ENCODE data around the gene ANGPTL2. TPM values are rescaled to one million over a fixed set of nuclear protein-coding genes. Genes with fewer than 3 reads are reported as not detected.

ANGPTL2 gene
- total RNA-seq, 6 donors from 2014 or later = 3.9 to 26.0 (median 7.9) TPM

GRCh38 chr9:127113191-127113972, 9.1 kb downstream of the ANGPTL2 start:
- H3K4me3 ChIP-seq = no peak overlapping the region
- no peak overlapping the region for H3K27ac ChIP-seq
- TF ChIP-seq CTCF (IDR thresholded peaks at IDR 0.05) (no peak), POLR2AphosphoS5 (IDR thresholded peaks at IDR 0.05) (no peak), EP300 (IDR thresholded peaks at IDR 0.05) (no peak), POLR2A (IDR thresholded peaks at IDR 0.05) (no peak)
- DNase-seq (no peak), ATAC-seq (ENCODE audit: low FRiP score in 2 of 2) (no peak)
- 55 to 66% methylated on average over 10 of the region's 10 CpGs for WGBS, 2 donors
- H3K4me1 ChIP-seq = peaks cover 19 to 27% (median 22%) of the 10 kb centered on the region in 4 donors
- peaks cover 0 to 4% (median 0%) of the 10 kb centered on the region in 4 donors for H3K36me3 ChIP-seq
- no peaks in the 10 kb centered on the region for H3K9me3 ChIP-seq
- no peaks in the 10 kb centered on the region for H3K27me3 ChIP-seq

GRCh38 chr9:127112735-127113161, 9.7 kb downstream of the ANGPTL2 start:
- ATAC-seq (ENCODE audit: low FRiP score in 2 of 2) = peak in 1 of 2 donors; percentile 46
- TF ChIP-seq CTCF (IDR thresholded peaks at IDR 0.05) = no peak
- no peak for TF ChIP-seq POLR2AphosphoS5 (IDR thresholded peaks at IDR 0.05)
- no peak for TF ChIP-seq POLR2A (IDR thresholded peaks at IDR 0.05)
- no peak for TF ChIP-seq EP300 (IDR thresholded peaks at IDR 0.05)
- no peaks in the 10 kb centered on the region for H3K9me3 ChIP-seq
- no peak overlapping the region for H3K4me3 ChIP-seq
- H3K27me3 ChIP-seq = no peaks in the 10 kb centered on the region
- H3K36me3 ChIP-seq = peaks cover 0 to 10% (median 0%) of the 10 kb centered on the region in 4 donors
- peaks cover 20 to 27% (median 24%) of the 10 kb centered on the region in 4 donors for H3K4me1 ChIP-seq
- 62 to 75% methylated on average over 3 of the region's 3 CpGs for WGBS, 2 donors
- no peak for DNase-seq
- no peak overlapping the region for H3K27ac ChIP-seq

GRCh38 chr9:127112056-127112455, 10.4 kb downstream of the ANGPTL2 start:
- H3K27ac ChIP-seq = no peak overlapping the region
- no peaks in the 10 kb centered on the region for H3K27me3 ChIP-seq
- no peaks in the 10 kb centered on the region for H3K9me3 ChIP-seq
- 11 to 58% methylated on average over 3 to 6 of the region's 7 CpGs for WGBS, 2 donors
- H3K36me3 ChIP-seq = peaks cover 0 to 10% (median 0%) of the 10 kb centered on the region in 4 donors
- DNase-seq (no peak), ATAC-seq (ENCODE audit: low FRiP score in 2 of 2) (peak; percentile 2 to 68)
- TF ChIP-seq POLR2A (IDR thresholded peaks at IDR 0.05) = no peak
- no peak for TF ChIP-seq EP300 (IDR thresholded peaks at IDR 0.05)
- TF ChIP-seq CTCF (IDR thresholded peaks at IDR 0.05) = no peak
- TF ChIP-seq POLR2AphosphoS5 (IDR thresholded peaks at IDR 0.05) = no peak
- H3K4me3 ChIP-seq = no peak overlapping the region
- H3K4me1 ChIP-seq = peaks cover 20 to 27% (median 25%) of the 10 kb centered on the region in 4 donors

- DNase-seq = no peak
- Histone ChIP-seq H3K9me3 (no peaks in the 10 kb centered on the region), H3K27me3 (no peaks in the 10 kb centered on the region), H3K4me1 (peaks cover 20 to 27% (median 25%) of the 10 kb centered on the region in 4 donors), H3K36me3 (peaks cover 0 to 10% (median 0%) of the 10 kb centered on the region in 4 donors), H3K4me3 (no peak overlapping the region), H3K27ac (no peak overlapping the region)
- no peak for ATAC-seq (ENCODE audit: low FRiP score in 2 of 2)
- TF ChIP-seq CTCF (IDR thresholded peaks at IDR 0.05) (no peak), EP300 (IDR thresholded peaks at IDR 0.05) (no peak), POLR2AphosphoS5 (IDR thresholded peaks at IDR 0.05) (no peak), POLR2A (IDR thresholded peaks at IDR 0.05) (no peak)
- 49 to 53% methylated on average over 5 of the region's 5 CpGs for WGBS, 2 donors
These were observed 13.2 kb downstream of the ANGPTL2 start for GRCh38 chr9:127109212-127109711.
